ENCODE data around the gene PTPRK. TPM values are rescaled to one million over a fixed set of nuclear protein-coding genes. Genes with fewer than 3 reads are reported as not detected.
"Not testable (repeated sequence)": the region's sequence is repeated elsewhere in the genome, so short reads cannot be mapped to it uniquely, and the experiment has no call there.

The PTPRK gene
- total and polyA plus RNA-seq, 2 experiments from 2014 or later: 26.9 to 56.4 TPM

DNA sequence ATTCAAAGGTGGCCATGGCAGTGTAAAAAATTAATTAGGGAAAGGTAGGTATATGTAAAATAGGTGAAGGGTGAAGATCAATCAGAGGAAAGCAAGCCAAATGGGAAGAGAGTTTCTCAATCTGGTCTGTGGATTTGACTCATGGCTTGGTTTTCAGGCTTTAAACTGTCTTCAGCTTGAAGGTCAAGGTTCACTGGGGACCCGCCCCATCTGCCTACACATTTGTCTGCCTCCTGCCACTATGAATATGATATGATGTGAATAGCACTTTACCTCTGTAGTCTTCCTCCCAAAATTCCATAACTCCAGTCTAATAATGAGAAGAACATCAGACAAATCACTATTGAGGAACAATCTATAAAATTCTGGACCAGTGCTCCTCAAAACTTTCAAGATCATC, 587.3 kb downstream of the PTPRK start:
- no peak overlapping the region for H3K4me3 ChIP-seq
- H3K79me2 ChIP-seq (replicated peaks; ENCODE audit: insufficient read depth): no peaks in the 10 kb centered on the region
- 0 out of 2 replicates have a peak, but pooled peaks cover 7% of the 10 kb centered on the region for H3K36me3 ChIP-seq (ENCODE audit: insufficient read depth)
- no peaks in the 10 kb centered on the region for H3F3A ChIP-seq (replicated peaks; ENCODE audit: low read depth)
- no peaks in the 10 kb centered on the region for H3K4me1 ChIP-seq (ENCODE audit: insufficient read depth)
- Mint-ChIP-seq H3K4me1 (no peaks in the 10 kb centered on the region; the same call in 2 of the 3 replicates), H3K27me3 (ENCODE audit: insufficient read depth, low read depth, poor library complexity) (no peaks in the 10 kb centered on the region), H3K36me3 (ENCODE audit: low read depth) (peaks cover 14% of the 10 kb centered on the region), H3K27ac (no peak overlapping the region), H3K4me3 (no peak overlapping the region), H3K9me3 (peaks cover 26% of the 10 kb centered on the region)
- H3K9me2 ChIP-seq (ENCODE audit: insufficient read depth): no peaks in the 10 kb centered on the region
- no peak overlapping the region for H3K27ac ChIP-seq (ENCODE audit: low read depth)
- H3K27me3 ChIP-seq (ENCODE audit: insufficient read depth): no peaks in the 10 kb centered on the region
- no peak for ATAC-seq
- no peak for DNase-seq (ENCODE audit: low spot score)
- H2AFZ ChIP-seq: no peak overlapping the region
- H3K4me2 ChIP-seq: no peak overlapping the region
- H4K20me1 ChIP-seq (replicated peaks; ENCODE audit: insufficient read depth): no peaks in the 10 kb centered on the region
- TF ChIP-seq STAT1 (IDR thresholded peaks at IDR 0.05; ENCODE audit: unreplicated experiment) (no peak), ZNF331 (CRISPR knock-in tag; IDR thresholded peaks at IDR 0.05; ENCODE audit: low read depth) (no peak), NANOG (IDR thresholded peaks at IDR 0.05; ENCODE audit: borderline replicate concordance) (no peak)

DNA sequence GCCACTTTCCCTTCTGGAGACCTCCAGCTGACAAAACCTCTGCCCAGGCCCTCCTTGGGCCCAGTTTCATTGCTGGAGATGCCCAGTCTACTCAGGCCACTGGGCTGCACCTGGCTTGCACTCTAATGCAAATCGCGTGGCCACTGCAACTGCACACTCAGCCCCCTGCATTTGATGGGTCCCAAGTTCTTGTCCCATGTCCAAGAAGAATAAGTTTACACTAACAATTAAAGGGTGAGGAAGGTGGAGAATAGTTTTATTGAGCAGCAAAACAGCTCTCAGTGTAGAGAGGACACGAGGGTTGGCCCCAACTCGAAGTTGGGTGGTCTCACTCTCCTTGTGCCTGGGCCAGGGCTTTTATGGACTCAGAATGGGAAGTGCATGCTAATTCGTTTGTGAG, 587.7 kb downstream of the PTPRK start:
- Histone ChIP-seq H2AFZ (no peak overlapping the region), H3K27ac (ENCODE audit: low read depth) (no peak overlapping the region)

DNA sequence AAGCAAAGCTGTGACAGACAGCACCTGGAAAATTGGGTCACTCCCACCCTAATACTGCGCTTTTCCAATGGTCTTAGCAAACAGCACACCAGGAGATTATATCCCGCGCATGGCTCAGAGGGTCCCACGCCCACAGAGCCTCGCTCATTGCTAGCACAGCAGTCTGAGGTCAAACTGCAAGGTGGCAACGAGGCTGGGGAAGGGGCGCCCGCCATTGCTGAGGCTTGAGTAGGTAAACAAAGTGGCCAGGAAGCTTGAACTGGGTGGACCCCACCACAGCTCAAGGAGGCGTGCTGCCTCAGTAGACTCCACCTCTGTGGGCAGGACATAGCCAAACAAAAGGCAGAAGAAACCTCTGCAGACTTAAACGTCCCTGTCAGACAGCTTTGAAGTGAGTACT, 594.0 kb downstream of the PTPRK start:
- not testable (repeated sequence) for H3K27me3 Mint-ChIP-seq (ENCODE audit: insufficient read depth, low read depth, poor library complexity); H3K4me3 Mint-ChIP-seq; ATAC-seq; H3K79me2 ChIP-seq (replicated peaks; ENCODE audit: insufficient read depth); H3K4me2 ChIP-seq; H3K4me1 ChIP-seq (ENCODE audit: insufficient read depth); H3K4me1 Mint-ChIP-seq; H4K20me1 ChIP-seq (replicated peaks; ENCODE audit: insufficient read depth); H3K27ac Mint-ChIP-seq; H3K4me3 ChIP-seq; H3K27ac ChIP-seq (ENCODE audit: low read depth); H3F3A ChIP-seq (replicated peaks; ENCODE audit: low read depth); DNase-seq (ENCODE audit: low spot score); H3K36me3 ChIP-seq (ENCODE audit: insufficient read depth); H2AFZ ChIP-seq; H3K27me3 ChIP-seq (ENCODE audit: insufficient read depth)
- Mint-ChIP-seq H3K36me3 (ENCODE audit: low read depth) (peaks cover 19% of the 10 kb centered on the region), H3K9me3 (peaks cover 38% of the 10 kb centered on the region)
- peaks cover 18% of the 10 kb centered on the region for H3K9me2 ChIP-seq (ENCODE audit: insufficient read depth)

More for the DNA sequence above, 587.7 kb downstream of the PTPRK start:
- H3K9me2 ChIP-seq (ENCODE audit: insufficient read depth): no peaks in the 10 kb centered on the region
- Mint-ChIP-seq H3K4me3 (no peak overlapping the region), H3K4me1 (no peaks in the 10 kb centered on the region), H3K9me3 (peaks cover 27% of the 10 kb centered on the region), H3K27ac (no peak overlapping the region), H3K27me3 (ENCODE audit: insufficient read depth, low read depth, poor library complexity) (no peaks in the 10 kb centered on the region), H3K36me3 (ENCODE audit: low read depth) (peaks cover 15% of the 10 kb centered on the region)
- H3K36me3 ChIP-seq (ENCODE audit: insufficient read depth): 0 out of 2 replicates have a peak, but pooled peaks cover 7% of the 10 kb centered on the region
- H3K79me2 ChIP-seq (replicated peaks; ENCODE audit: insufficient read depth): no peaks in the 10 kb centered on the region
- no peak overlapping the region for H3K4me2 ChIP-seq
- no peaks in the 10 kb centered on the region for H4K20me1 ChIP-seq (replicated peaks; ENCODE audit: insufficient read depth)
- no peaks in the 10 kb centered on the region for H3K27me3 ChIP-seq (ENCODE audit: insufficient read depth)
- H3K4me3 ChIP-seq: no peak overlapping the region
- no peak for ATAC-seq
- H3K4me1 ChIP-seq (ENCODE audit: insufficient read depth): no peaks in the 10 kb centered on the region
- peak; percentile 9 for DNase-seq (ENCODE audit: low spot score)
- no peak for TF ChIP-seq EZH2 (IDR thresholded peaks at IDR 0.05; ENCODE audit: low read depth, unreplicated experiment)
- TF ChIP-seq, protein P1, sequence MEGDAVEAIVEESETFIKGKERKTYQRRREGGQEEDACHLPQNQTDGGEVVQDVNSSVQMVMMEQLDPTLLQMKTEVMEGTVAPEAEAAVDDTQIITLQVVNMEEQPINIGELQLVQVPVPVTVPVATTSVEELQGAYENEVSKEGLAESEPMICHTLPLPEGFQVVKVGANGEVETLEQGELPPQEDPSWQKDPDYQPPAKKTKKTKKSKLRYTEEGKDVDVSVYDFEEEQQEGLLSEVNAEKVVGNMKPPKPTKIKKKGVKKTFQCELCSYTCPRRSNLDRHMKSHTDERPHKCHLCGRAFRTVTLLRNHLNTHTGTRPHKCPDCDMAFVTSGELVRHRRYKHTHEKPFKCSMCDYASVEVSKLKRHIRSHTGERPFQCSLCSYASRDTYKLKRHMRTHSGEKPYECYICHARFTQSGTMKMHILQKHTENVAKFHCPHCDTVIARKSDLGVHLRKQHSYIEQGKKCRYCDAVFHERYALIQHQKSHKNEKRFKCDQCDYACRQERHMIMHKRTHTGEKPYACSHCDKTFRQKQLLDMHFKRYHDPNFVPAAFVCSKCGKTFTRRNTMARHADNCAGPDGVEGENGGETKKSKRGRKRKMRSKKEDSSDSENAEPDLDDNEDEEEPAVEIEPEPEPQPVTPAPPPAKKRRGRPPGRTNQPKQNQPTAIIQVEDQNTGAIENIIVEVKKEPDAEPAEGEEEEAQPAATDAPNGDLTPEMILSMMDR (conservative IDR thresholded peaks at IDR 0.05; ENCODE audit: low read depth in 2 of 2): no peak
- H3F3A ChIP-seq (replicated peaks; ENCODE audit: low read depth): no peaks in the 10 kb centered on the region
